Measurements from ENCODE around the gene OBSCN. TPM values are rescaled to one million over a fixed set of nuclear protein-coding genes. Genes with fewer than 3 reads are reported as not detected.

OBSCN gene
- total RNA-seq, 2 donors from 2014 or later, result 14.5 to 34.9 TPM

GRCh38 chr1:228175316-228176023 lies 32.4 kb upstream of the OBSCN start:
- ATAC-seq (peak; percentile 10), DNase-seq (no peak)
- WGBS, 2 donors, result 82 to 91% methylated on average over 2 to 16 of the region's 18 CpGs
- TF ChIP-seq POLR2A (IDR thresholded peaks at IDR 0.05), result no peak
- no peak for TF ChIP-seq CTCF (IDR thresholded peaks at IDR 0.05)
- H3K36me3 ChIP-seq (replicated peaks in 1 of 2; ENCODE audit: insufficient read depth in 1 of 2, low read depth in 2 of 2), result peaks cover 0 to 2% of the 10 kb centered on the region in 2 donors
- H3K27me3 ChIP-seq, result no peaks in the 10 kb centered on the region
- intact Hi-C loops (cut with DNase I), result no loop called here
- no peak overlapping the region for H3K4me3 ChIP-seq
- no peaks in the 10 kb centered on the region for H3K9me3 ChIP-seq
- H3K4me1 ChIP-seq, result no peaks in the 10 kb centered on the region
- H3K27ac ChIP-seq, result no peak overlapping the region

- Histone ChIP-seq H3K4me1 (no peaks in the 10 kb centered on the region), H3K27me3 (no peaks in the 10 kb centered on the region), H3K9me3 (no peaks in the 10 kb centered on the region), H3K36me3 (replicated peaks in 1 of 2; ENCODE audit: insufficient read depth in 1 of 2, low read depth in 2 of 2) (peaks cover 0 to 2% of the 10 kb centered on the region in 2 donors), H3K27ac (no peak overlapping the region), H3K4me3 (no peak overlapping the region)
- WGBS, 2 donors, result 100% methylated on average over 1 to 4 of the region's 4 CpGs
- TF ChIP-seq POLR2A (IDR thresholded peaks at IDR 0.05) (no peak), CTCF (IDR thresholded peaks at IDR 0.05) (no peak)
- intact Hi-C loops (cut with DNase I), result no loop called here
- no peak for ATAC-seq
- no peak for DNase-seq
Measured at GRCh38 chr1:228176024-228176395, 31.8 kb upstream of the OBSCN start.

GRCh38 chr1:228176461-228177182 lies 31.2 kb upstream of the OBSCN start:
- no peak for DNase-seq
- Histone ChIP-seq H3K9me3 (no peaks in the 10 kb centered on the region), H3K27me3 (no peaks in the 10 kb centered on the region), H3K4me3 (no peak overlapping the region), H3K36me3 (replicated peaks in 1 of 2; ENCODE audit: insufficient read depth in 1 of 2, low read depth in 2 of 2) (peaks cover 0 to 2% of the 10 kb centered on the region in 2 donors), H3K27ac (no peak overlapping the region), H3K4me1 (no peaks in the 10 kb centered on the region)
- intact Hi-C loops (cut with DNase I), result no loop called here
- ATAC-seq, result no peak
- TF ChIP-seq CTCF (IDR thresholded peaks at IDR 0.05), result no peak
- TF ChIP-seq POLR2A (IDR thresholded peaks at IDR 0.05), result no peak
- 88 to 92% methylated on average over 7 to 18 of the region's 19 CpGs for WGBS, 2 donors

GRCh38 chr1:228177183-228177475 lies 30.7 kb upstream of the OBSCN start:
- intact Hi-C loops (cut with DNase I), result no loop called here
- Histone ChIP-seq H3K4me1 (no peaks in the 10 kb centered on the region), H3K27me3 (no peaks in the 10 kb centered on the region), H3K4me3 (no peak overlapping the region), H3K9me3 (no peaks in the 10 kb centered on the region), H3K36me3 (replicated peaks in 1 of 2; ENCODE audit: insufficient read depth in 1 of 2, low read depth in 2 of 2) (peaks cover 0 to 2% of the 10 kb centered on the region in 2 donors), H3K27ac (no peak overlapping the region)
- 90% methylated on average over 3 to 5 of the region's 5 CpGs for WGBS, 2 donors
- no peak for ATAC-seq
- no peak for TF ChIP-seq CTCF (IDR thresholded peaks at IDR 0.05)
- no peak for TF ChIP-seq POLR2A (IDR thresholded peaks at IDR 0.05)
- no peak for DNase-seq
